ENCODE results near the gene FRAT1.

DNA sequence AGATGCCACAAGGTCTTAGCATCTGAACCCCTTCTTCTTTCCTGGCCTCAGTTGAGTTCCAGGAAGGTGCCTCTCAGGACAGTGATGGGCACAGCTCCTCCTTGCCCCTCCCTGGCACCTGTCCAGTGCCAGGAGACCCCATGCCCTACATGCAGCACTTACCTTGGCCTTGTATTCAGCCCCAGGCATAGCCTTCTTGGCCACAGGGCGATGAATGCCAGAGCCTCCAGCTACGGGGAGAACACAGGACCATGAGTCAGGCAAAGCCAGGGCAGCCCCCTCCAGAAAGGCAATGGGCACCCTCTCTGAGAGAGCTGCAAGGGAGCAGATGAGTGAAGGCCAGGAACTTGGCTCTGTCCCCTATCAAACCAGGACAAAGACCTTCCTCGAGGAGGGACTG lies 39.7 kb downstream of the FRAT1 start:
- TF ChIP-seq EZH2phosphoT487 (IDR thresholded peaks at IDR 0.05; ENCODE audit: borderline replicate concordance, low read length), result no peak
- TF ChIP-seq, protein P1, sequence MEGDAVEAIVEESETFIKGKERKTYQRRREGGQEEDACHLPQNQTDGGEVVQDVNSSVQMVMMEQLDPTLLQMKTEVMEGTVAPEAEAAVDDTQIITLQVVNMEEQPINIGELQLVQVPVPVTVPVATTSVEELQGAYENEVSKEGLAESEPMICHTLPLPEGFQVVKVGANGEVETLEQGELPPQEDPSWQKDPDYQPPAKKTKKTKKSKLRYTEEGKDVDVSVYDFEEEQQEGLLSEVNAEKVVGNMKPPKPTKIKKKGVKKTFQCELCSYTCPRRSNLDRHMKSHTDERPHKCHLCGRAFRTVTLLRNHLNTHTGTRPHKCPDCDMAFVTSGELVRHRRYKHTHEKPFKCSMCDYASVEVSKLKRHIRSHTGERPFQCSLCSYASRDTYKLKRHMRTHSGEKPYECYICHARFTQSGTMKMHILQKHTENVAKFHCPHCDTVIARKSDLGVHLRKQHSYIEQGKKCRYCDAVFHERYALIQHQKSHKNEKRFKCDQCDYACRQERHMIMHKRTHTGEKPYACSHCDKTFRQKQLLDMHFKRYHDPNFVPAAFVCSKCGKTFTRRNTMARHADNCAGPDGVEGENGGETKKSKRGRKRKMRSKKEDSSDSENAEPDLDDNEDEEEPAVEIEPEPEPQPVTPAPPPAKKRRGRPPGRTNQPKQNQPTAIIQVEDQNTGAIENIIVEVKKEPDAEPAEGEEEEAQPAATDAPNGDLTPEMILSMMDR (IDR thresholded peaks at IDR 0.05; ENCODE audit: low read depth, low read length, poor library complexity, severe bottlenecking), result no peak
